NB4 (cell line): Measurements from ENCODE around the gene PLEKHS1.
"Not testable (repeated sequence)": the region's sequence is repeated elsewhere in the genome, so short reads cannot be mapped to it uniquely, and the experiment has no call there.

ENCODE experiments used
- DNase-seq: peaks from one replicate; pipeline ENCODE4 v3.0.0; 2010; ENCODE audit warnings: low read depth
- H3K4me3 ChIP-seq: one replicate; pipeline ENCODE4 v1.5.1; 2011; ENCODE audit warnings: mild to moderate bottlenecking, low read depth, low read length, moderate library complexity
- CTCF ChIP-seq: IDR thresholded peaks from one replicate; pipeline ENCODE4 v1.5.1; 2012; ENCODE audit warnings: low read depth, low read length
- MAX ChIP-seq: IDR thresholded peaks from 2 replicates; pipeline ENCODE4 v1.6.1; 2011; ENCODE audit warnings: low read depth, low read length
- MYC ChIP-seq: IDR thresholded peaks from 2 replicates; pipeline ENCODE4 v1.6.1; 2011; ENCODE audit warnings: low read depth, low read length
- POLR2A ChIP-seq: IDR thresholded peaks from 2 replicates; pipeline ENCODE4 v1.6.1; 2011; ENCODE audit warnings: mild to moderate bottlenecking; ENCODE audit not compliant: insufficient read length; ENCODE audit errors: extremely low read depth

PLEKHS1 gene

GRCh38 chr10:113806503-113806902 lies 55.0 kb downstream of the PLEKHS1 start:
- TF ChIP-seq POLR2A (no peak), MYC (no peak), CTCF (no peak), MAX (no peak)
- no peak for DNase-seq
- no peak overlapping the region for H3K4me3 ChIP-seq

- no peak for TF ChIP-seq POLR2A
- TF ChIP-seq CTCF, result no peak
- no peak overlapping the region for H3K4me3 ChIP-seq
- DNase-seq, result no peak
Measured at GRCh38 chr10:113808168-113808567, 56.7 kb downstream of the PLEKHS1 start.

- H3K4me3 ChIP-seq, DNase-seq: not testable (repeated sequence)
Measured at GRCh38 chr10:113814700-113815099, 63.2 kb downstream of the PLEKHS1 start.

- no peak for DNase-seq
- no peak for TF ChIP-seq MAX
- TF ChIP-seq MYC, result no peak
- TF ChIP-seq CTCF, result no peak
- no peak for TF ChIP-seq POLR2A
- no peak overlapping the region for H3K4me3 ChIP-seq
Measured at GRCh38 chr10:113819989-113820388, 68.5 kb downstream of the PLEKHS1 start.

- peak; percentile 25 for DNase-seq
- no peak for TF ChIP-seq POLR2A
- TF ChIP-seq CTCF, result peak; percentile 43
- no peak overlapping the region for H3K4me3 ChIP-seq
Measured at GRCh38 chr10:113820507-113820906, 69.0 kb downstream of the PLEKHS1 start.

GRCh38 chr10:113821306-113821705 lies 69.8 kb downstream of the PLEKHS1 start:
- not testable (repeated sequence) for DNase-seq, H3K4me3 ChIP-seq

GRCh38 chr10:113822174-113822573 lies 70.7 kb downstream of the PLEKHS1 start:
- H3K4me3 ChIP-seq, result no peak overlapping the region
- DNase-seq, result no peak
- TF ChIP-seq POLR2A (no peak), CTCF (no peak), MAX (no peak), MYC (no peak)
